Breast epithelium (tissue), 4 donors: ENCODE results near the gene LAG3. TPM values are rescaled to one million over a fixed set of nuclear protein-coding genes. Genes with fewer than 3 reads are reported as not detected.

Source experiments
- DNase-seq, 2 donors: peaks; one replicate each; pipeline ENCODE4 v3.0.0-alpha.2; 2019; ENCODE audit warnings: low spot score in 2 of 2
- H3K27ac ChIP-seq, 2 donors: fragments of 200-600 bp; sonication (generic) in 1 of 2; one replicate each; pipeline ENCODE4 v1.5.1; 2016 to 2019; ENCODE audit warnings: mild to moderate bottlenecking in 1 of 2
- H3K27me3 ChIP-seq, 2 donors: fragments of 200-600 bp; sonication (generic) in 1 of 2; one replicate each; pipeline versions ENCODE4 v1.5.1 to v1.6.0; 2017 to 2019; ENCODE audit warnings: control low read depth in 1 of 2, mild to moderate bottlenecking in 1 of 2
- H3K36me3 ChIP-seq: fragments of 200-600 bp; one replicate; pipeline ENCODE4 v1.5.1; 2019
- H3K4me1 ChIP-seq, 2 donors: fragments of 200-600 bp; sonication (generic); one replicate each; pipeline ENCODE4 v1.5.1; 2016 to 2019; ENCODE audit warnings: control low read depth in 1 of 2
- H3K4me3 ChIP-seq, 3 donors: fragments of 200-600 bp; sonication (generic); 1 replicate in 2 of 3; 2 replicates in 1 of 3; pipeline ENCODE4 v1.5.1; 2016 to 2019; ENCODE audit warnings: mild to moderate bottlenecking in 3 of 3, moderate library complexity in 2 of 3
- H3K9me3 ChIP-seq, 2 donors: fragments of 200-600 bp; sonication (generic) in 1 of 2; one replicate each; pipeline ENCODE4 v1.5.1; 2016 to 2019; ENCODE audit warnings: control low read depth in 1 of 2
- POLR2A ChIP-seq: fragments of 450-650 bp; IDR thresholded peaks from one replicate; pipeline ENCODE4 v1.6.1; 2016; ENCODE audit warnings: antibody characterized with exemption, mild to moderate bottlenecking, moderate library complexity
- POLR2AphosphoS5 ChIP-seq, 3 donors: sonication (generic); formaldehyde crosslinking; IDR thresholded peaks; one replicate each; pipeline ENCODE4 v1.6.1; 2017; ENCODE audit warnings: antibody characterized with exemption in 3 of 3
- intact Hi-C: fragments of 100-400 bp; cut with DNase I; formaldehyde crosslinking; loops from one replicate; pipeline ENCODE4 v1.15.1; 2023; ENCODE audit warnings: low total_unique reads
- total RNA-seq, 3 donors: library from RNA; depleted of rRNA; stranded (reverse); fragments of >200 nt; gene quantifications; one replicate each; pipeline ENCODE4 v1.1.0, GENCODE V29; 2016
- TF ChIP-seq, protein P1 (sequence below), 3 donors: fragments of 450-650 bp; IDR thresholded peaks; one replicate each; pipeline ENCODE4 v1.5.1; 2016 to 2017; ENCODE audit warnings: antibody characterized with exemption in 3 of 3, mild to moderate bottlenecking in 3 of 3, moderate library complexity in 3 of 3

The LAG3 gene
- total RNA-seq, 3 donors from 2014 or later = 0.44 to 1.3 (median 0.80) TPM

DNA sequence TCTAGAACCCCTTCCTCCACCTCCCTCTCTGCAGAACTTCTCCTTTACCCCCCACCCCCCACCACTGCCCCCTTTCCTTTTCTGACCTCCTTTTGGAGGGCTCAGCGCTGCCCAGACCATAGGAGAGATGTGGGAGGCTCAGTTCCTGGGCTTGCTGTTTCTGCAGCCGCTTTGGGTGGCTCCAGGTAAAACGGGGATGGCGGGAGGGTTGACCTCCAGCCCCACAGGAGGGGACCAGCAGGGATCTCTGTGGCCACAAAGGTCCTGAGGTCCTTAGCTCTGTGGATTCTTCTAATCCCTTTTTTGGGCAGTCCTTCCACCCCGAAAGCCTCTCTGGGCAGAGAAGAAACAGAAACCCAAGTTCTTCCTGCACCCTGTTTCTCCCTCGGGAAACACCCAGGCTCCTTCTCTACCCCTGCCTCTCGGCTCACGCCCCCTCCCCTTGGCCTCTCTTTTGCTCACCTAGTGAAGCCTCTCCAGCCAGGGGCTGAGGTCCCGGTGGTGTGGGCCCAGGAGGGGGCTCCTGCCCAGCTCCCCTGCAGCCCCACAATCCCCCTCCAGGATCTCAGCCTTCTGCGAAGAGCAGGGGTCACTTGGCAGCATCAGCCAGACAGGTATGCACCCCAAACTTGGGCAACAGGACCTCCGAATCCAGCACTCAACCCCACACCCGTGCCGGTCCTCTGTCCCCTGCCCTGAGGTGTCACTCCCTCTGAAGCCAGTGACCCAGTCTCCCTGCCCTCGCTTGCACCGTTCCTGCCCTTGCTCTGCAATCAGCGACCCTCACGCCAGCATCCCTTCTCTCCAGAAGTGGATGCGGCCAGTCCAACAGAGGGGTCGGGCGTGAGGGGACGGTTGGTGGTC lies 638 bp downstream of the LAG3 start:
- Histone ChIP-seq H3K9me3 (no peaks in the 10 kb centered on the region), H3K4me3 (peak overlapping the region in 1 of 3 donors; percentile 46), H3K4me1 (peaks cover 4 to 22% of the 10 kb centered on the region in 2 donors), H3K27me3 (no peaks in the 10 kb centered on the region), H3K27ac (no peak overlapping the region), H3K36me3 (no peaks in the 10 kb centered on the region)
- TF ChIP-seq, protein P1, sequence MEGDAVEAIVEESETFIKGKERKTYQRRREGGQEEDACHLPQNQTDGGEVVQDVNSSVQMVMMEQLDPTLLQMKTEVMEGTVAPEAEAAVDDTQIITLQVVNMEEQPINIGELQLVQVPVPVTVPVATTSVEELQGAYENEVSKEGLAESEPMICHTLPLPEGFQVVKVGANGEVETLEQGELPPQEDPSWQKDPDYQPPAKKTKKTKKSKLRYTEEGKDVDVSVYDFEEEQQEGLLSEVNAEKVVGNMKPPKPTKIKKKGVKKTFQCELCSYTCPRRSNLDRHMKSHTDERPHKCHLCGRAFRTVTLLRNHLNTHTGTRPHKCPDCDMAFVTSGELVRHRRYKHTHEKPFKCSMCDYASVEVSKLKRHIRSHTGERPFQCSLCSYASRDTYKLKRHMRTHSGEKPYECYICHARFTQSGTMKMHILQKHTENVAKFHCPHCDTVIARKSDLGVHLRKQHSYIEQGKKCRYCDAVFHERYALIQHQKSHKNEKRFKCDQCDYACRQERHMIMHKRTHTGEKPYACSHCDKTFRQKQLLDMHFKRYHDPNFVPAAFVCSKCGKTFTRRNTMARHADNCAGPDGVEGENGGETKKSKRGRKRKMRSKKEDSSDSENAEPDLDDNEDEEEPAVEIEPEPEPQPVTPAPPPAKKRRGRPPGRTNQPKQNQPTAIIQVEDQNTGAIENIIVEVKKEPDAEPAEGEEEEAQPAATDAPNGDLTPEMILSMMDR (IDR thresholded peaks at IDR 0.05) = no peak
- TF ChIP-seq POLR2AphosphoS5 (IDR thresholded peaks at IDR 0.05) (no peak), POLR2A (no peak)
- no peak for DNase-seq
- intact Hi-C loops = no loop called here

DNA sequence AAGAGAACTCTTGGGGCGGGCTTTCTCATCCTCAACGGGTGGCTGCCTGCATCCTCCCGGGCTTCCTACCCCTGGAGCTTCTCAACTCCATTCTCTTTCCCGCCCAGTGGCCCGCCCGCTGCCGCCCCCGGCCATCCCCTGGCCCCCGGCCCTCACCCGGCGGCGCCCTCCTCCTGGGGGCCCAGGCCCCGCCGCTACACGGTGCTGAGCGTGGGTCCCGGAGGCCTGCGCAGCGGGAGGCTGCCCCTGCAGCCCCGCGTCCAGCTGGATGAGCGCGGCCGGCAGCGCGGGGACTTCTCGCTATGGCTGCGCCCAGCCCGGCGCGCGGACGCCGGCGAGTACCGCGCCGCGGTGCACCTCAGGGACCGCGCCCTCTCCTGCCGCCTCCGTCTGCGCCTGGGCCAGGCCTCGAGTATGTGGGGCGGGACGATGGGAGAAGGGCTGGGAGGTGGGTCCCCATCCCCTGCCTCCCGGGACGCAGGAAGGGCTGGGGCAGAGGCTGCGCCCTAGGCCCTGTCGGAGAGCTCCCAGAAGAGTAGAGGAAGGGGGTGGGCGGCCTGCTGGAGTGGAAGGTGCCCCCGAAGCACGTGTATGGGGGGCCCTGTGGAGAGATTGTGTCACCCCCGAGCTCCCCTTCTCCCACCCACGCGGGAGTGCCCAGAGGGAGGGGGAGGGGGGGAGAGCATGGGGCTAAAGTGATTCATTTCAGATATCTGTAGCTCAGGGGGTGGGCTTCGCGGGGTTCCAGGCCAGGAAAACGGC lies 1.5 kb downstream of the LAG3 start:
- Histone ChIP-seq H3K9me3 (no peaks in the 10 kb centered on the region), H3K4me3 (peak overlapping the region in 1 of 3 donors; percentile 46), H3K27ac (peak overlapping the region in 1 of 2 donors; percentile 9), H3K36me3 (no peaks in the 10 kb centered on the region), H3K27me3 (no peaks in the 10 kb centered on the region), H3K4me1 (peaks cover 2 to 13% of the 10 kb centered on the region in 2 donors)
- intact Hi-C loops = no loop called here
- no peak for DNase-seq
- TF ChIP-seq, protein P1 (IDR thresholded peaks at IDR 0.05) = no peak
- TF ChIP-seq POLR2AphosphoS5 (IDR thresholded peaks at IDR 0.05) = no peak
- TF ChIP-seq POLR2A = no peak

DNA sequence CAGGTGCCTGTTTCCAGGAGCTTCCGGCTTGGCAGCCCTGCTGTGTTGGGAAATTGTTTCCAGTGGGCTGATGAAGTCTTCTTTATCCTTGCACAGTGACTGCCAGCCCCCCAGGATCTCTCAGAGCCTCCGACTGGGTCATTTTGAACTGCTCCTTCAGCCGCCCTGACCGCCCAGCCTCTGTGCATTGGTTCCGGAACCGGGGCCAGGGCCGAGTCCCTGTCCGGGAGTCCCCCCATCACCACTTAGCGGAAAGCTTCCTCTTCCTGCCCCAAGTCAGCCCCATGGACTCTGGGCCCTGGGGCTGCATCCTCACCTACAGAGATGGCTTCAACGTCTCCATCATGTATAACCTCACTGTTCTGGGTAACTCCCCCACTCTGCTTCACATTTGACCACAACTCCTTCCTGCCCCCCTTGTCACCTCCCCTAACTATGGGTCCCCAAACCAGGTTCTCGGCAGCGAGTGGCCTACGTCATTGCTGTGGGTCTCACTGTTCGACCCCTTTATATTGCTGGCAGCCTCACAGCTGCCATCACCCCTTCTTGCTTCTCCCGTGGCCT lies 2.3 kb downstream of the LAG3 start:
- Histone ChIP-seq H3K4me3 (no peak overlapping the region), H3K27ac (no peak overlapping the region), H3K9me3 (no peaks in the 10 kb centered on the region), H3K27me3 (no peaks in the 10 kb centered on the region), H3K36me3 (no peaks in the 10 kb centered on the region), H3K4me1 (peaks cover 0 to 7% of the 10 kb centered on the region in 2 donors)
- intact Hi-C loops = no loop called here
- no peak for TF ChIP-seq POLR2AphosphoS5 (IDR thresholded peaks at IDR 0.05)
- no peak for TF ChIP-seq POLR2A
- TF ChIP-seq, protein P1 (IDR thresholded peaks at IDR 0.05) = no peak
- DNase-seq = no peak

DNA sequence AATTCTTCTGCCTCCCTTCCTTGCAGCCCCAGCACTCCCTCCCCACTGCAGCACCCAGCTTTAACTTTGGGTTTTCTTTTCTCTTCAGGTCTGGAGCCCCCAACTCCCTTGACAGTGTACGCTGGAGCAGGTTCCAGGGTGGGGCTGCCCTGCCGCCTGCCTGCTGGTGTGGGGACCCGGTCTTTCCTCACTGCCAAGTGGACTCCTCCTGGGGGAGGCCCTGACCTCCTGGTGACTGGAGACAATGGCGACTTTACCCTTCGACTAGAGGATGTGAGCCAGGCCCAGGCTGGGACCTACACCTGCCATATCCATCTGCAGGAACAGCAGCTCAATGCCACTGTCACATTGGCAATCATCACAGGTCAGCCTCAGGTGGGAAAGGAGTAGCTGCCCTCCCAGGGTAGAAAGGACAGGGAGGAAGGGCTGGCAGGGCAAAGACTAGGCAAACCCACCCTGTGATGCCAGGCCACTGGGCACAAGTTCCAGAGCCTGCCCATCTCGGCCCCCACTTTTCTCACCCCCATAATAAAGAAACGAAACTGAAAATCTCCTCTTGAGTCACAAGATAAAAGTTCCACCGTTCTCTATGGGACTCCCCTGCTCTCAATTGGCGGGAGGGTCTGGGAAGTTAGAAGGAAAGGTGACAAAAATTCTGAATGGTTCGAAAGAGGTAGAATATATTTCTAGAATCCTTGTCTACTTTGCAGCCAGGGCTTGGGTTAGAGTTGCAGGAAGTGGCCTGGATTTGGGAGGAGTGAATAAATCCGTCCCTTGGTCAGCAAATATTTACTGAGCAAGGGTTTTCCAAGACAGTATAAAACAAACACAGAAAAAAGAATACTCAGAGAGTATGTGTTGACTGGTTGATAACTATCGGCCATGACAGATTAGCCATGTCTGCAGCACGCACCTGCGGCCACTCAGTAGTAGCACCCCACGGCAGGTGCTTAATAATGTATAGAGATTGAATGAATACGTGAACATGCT lies 3.2 kb downstream of the LAG3 start:
- DNase-seq = no peak
- H3K27ac ChIP-seq = peak overlapping the region in 1 of 2 donors; percentile 58
- TF ChIP-seq, protein P1 (IDR thresholded peaks at IDR 0.05) = no peak
- TF ChIP-seq POLR2A (no peak), POLR2AphosphoS5 (IDR thresholded peaks at IDR 0.05) (no peak)
- peaks cover 0 to 7% of the 10 kb centered on the region in 2 donors for H3K4me1 ChIP-seq
- intact Hi-C loops = no loop called here
- H3K9me3 ChIP-seq = no peaks in the 10 kb centered on the region
- H3K36me3 ChIP-seq = no peaks in the 10 kb centered on the region
- no peaks in the 10 kb centered on the region for H3K27me3 ChIP-seq
- H3K4me3 ChIP-seq = no peak overlapping the region
